HG03159 (cell line): ENCODE measurements around the gene PRAMEF15.
"Not testable (repeated sequence)": the region's sequence is repeated elsewhere in the genome, so short reads cannot be mapped to it uniquely, and the experiment has no call there.

Source experiments
- ATAC-seq: cut with Tn5 transposase; IDR thresholded peaks from one replicate; pipeline ENCODE4 v1.9.1; 2021; ENCODE audit warnings: mild to moderate bottlenecking, moderate library complexity; ENCODE audit not compliant: unreplicated experiment

Gene PRAMEF15

GRCh38 chr1:13315281-13315680 is at the start of gene PRAMEF15:
Gene PRAMEF15 (plus strand): TSS chr1:13315581. CDS start chr1:13318408, 2,827 bp downstream.
- not testable (repeated sequence) for ATAC-seq

DNA sequence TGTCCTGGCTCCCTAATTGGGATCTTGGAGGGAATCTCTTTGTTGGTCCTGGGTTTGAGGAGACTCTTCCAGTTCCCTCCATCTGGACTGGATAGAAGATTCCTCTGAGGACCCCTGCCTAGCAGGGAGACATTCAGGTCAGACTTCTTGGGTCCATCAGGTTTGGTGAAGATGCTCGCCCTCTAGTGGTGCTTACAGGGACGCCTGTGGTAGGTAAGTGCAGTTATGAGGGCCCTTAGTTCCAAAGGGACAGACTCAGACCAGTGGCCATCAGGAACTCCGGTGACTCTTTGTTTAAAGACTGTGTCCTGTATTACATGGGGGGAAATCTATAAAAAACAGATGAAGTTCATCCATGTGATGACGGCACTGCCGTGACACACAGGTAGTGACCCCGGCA is 38.4 kb upstream of the PRAMEF15 start:
- not testable (repeated sequence) for ATAC-seq

GRCh38 chr1:13279617-13280016 is 35.8 kb upstream of the PRAMEF15 start:
- ATAC-seq, result not testable (repeated sequence)

DNA sequence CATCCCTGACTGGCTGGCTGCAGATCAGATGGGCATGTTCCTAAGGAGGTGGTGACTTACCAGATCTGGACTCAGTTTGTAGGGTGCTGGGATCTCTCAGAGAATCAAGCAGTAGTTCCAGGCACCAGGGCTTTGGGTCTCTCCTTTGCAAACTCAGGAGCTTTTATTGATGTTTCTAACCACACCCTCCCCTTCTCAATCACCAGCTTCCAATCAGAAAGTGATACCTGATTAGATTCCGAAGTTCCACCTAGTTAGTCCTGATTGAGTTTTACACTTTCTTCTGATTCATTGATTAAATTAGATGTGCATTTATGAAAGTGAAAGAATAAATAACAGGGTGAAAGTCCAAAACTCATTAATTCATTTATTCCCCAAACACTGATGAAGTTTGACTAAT is 30.3 kb upstream of the PRAMEF15 start, which contains the start of gene PRAMEF8:
Gene PRAMEF8 (minus strand): TSS at position 101 of the 400 bp plus-strand sequence. CDS start 1,046 bp downstream, outside the sequence.
- ATAC-seq, result not testable (repeated sequence)

DNA sequence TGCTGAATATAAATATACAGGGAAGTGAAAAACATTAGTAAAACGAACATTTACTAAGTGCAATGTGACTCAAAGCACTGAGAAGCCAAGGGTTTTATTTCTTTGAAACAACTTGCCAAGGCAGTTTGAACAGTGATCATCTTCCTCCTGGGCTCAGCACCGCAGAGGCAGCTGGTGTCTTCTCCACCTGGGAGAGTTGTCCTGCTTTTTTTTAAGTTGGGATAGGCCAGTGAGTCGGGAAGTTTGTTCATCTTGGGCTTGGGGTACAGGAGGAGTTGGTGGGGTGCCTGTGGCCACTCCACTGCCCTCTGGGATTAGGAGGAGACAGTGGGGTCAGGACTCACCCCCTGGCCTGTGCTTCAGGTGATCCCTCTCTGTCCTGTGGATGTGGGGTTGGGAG is 26.4 kb upstream of the PRAMEF15 start:
- not testable (repeated sequence) for ATAC-seq

DNA sequence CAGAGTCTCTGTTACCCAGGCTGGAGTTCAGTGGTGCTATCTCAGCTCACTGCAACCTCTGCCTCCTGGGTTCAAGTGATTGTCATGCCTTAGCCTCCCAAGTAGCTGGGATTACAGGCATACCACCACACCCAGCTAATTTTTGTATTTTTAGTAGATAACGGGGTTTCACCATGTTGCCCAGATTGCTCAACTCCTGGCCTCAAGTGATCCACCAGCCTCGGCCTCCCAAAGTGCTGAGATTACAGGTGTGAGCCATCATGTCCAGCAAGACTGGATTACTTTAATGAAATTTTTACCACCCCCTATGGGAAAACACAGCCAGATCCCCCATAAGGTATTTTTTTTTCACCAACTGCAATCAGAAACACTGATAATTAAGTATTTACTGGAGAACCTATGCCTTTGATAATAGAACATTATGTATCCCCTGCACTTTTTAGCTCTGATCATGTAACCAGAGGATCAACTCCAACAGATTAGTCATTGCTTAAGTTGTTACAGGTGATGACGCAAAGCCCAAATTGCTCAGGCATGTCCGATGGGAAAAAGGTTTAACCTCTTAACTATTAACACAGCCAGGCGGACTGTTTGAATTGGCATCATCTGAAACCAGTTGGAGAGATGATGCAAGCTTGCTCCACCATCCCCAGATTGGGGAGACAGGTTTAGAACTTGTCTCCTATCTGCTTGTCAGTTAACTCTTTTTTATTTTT is 18.0 kb upstream of the PRAMEF15 start:
- not testable (repeated sequence) for ATAC-seq

DNA sequence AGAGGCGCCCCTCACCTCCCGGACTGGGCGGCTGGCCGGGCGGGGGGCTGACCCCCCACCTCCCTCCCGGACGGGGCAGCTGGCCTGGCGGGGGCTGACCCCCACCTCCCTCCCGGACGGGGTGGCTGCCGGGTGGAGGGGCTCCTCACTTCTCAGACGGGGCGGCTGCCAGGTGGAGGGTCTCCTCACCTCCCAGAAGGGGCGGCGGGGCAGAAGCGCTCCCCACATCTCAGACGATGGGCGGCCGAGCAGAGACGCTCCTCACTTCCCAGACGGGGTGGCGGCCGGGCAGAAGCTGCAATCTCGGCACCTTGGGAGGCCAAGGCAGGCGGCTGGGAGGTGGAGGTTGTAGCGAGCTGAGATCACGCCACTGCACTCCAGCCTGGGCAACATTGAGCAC is 16.7 kb upstream of the PRAMEF15 start:
- not testable (repeated sequence) for ATAC-seq

DNA sequence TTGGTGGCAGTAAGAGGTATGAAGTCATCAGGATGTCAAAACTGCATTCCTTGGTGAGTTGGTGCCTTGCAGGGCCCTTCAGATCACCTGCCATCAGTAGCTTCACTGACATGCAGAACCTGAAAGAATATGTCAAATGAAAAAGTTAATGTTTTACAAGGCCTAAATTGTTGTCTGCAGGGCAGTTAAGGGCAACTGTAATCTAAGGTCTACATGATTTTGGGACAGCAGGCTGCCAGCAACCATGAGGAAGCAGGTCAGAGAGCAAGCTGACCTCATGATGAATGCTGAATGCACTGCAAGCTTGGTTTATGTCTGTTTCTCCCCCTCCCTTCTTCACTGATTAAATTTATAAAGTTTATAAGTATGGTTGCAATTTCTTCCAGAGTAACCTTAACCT is 13.2 kb upstream of the PRAMEF15 start:
- ATAC-seq, result not testable (repeated sequence)

- not testable (repeated sequence) for ATAC-seq
These were observed 12.1 kb upstream of the PRAMEF15 start, which contains the start of gene PRAMEF33 for GRCh38 chr1:13303239-13303638. Gene PRAMEF33 (plus strand): TSS chr1:13303539. CDS start chr1:13305955, 2,416 bp downstream.

DNA sequence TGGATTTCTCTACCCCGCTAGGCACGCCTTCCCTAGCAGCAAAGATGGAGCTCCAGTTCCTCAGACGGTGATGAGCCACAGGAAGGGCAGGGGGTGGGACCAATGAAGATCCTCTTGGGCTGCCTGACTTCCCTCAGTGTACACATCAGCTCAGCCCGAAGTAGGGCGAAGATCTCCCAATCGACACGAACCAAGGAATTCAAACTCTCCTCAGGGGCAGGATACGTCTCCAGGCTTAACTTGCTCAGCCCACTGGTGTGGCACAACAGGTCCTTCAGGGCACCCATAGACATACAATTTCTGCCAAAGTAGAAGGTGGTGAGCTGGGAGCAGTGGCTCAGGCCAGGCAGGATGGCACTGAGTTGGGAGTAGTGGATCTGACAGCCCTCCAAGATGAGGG is 27.1 kb downstream of the PRAMEF15 start:
- not testable (repeated sequence) for ATAC-seq

GRCh38 chr1:13347034-13347433 is 31.7 kb downstream of the PRAMEF15 start, which contains the start of gene PRAMEF14:
Gene PRAMEF14 (minus strand): TSS chr1:13347134. CDS start chr1:13345314, 1,820 bp downstream.
- ATAC-seq, result not testable (repeated sequence)

GRCh38 chr1:13353476-13353875 is 38.1 kb downstream of the PRAMEF15 start:
- ATAC-seq, result not testable (repeated sequence)

GRCh38 chr1:13354475-13354874 is 39.1 kb downstream of the PRAMEF15 start:
- not testable (repeated sequence) for ATAC-seq

DNA sequence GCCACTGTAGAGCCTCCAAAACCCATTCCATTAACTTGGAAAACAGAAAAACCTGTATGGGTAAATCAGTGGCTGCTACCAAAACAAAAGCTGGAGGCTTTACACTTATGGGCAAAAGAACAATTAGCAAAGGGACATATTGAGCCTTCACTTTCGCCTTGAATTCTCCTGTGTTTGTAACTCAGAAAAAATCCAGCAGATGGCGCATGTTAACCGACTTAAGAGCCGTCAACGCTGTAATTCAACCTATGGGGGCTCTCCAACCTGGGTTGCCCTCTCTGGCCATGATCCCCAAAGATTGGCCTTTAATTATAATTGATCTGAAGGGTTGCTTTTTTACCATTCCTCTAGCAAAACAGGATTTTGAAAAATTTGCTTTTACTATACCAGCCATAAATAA is 41.4 kb downstream of the PRAMEF15 start:
- not testable (repeated sequence) for ATAC-seq

- ATAC-seq, result not testable (repeated sequence)
These were observed 47.0 kb downstream of the PRAMEF15 start for GRCh38 chr1:13362364-13362763.

DNA sequence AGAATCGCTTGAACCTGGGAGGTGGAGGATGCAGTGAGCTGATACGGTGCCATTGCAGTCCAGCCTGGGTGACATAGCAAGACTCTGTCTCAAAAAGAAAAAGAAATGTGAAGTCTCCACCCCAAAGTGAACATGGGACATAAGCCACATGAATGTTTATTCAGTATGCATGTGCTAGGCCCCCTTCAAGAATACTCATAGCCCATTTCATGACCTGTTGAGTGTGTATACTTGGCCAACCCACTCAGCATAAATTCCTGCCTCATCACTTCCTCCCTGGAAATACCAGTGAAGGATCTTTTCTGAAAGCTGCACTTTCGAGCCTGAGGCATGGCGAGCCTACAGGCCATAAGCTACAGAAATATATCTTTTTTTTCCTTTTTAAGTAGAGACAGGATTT is 49.5 kb downstream of the PRAMEF15 start:
- ATAC-seq, result not testable (repeated sequence)

GRCh38 chr1:13366536-13366935 is 51.2 kb downstream of the PRAMEF15 start:
- not testable (repeated sequence) for ATAC-seq

- not testable (repeated sequence) for ATAC-seq
These were observed 53.2 kb downstream of the PRAMEF15 start for GRCh38 chr1:13368544-13368943.
